Activated naive CD4-positive, alpha-beta T cell treated with anti-CD3 and anti-CD28 coated beads, Interleukin-2, amount 50 U/mL, for 24 hours (primary cell): ENCODE measurements around the gene BOLL.
"Not testable (repeated sequence)": the region's sequence is repeated elsewhere in the genome, so short reads cannot be mapped to it uniquely, and the experiment has no call there.

Source experiments
- H3K27ac Mint-ChIP-seq: one replicate; pipeline ENCODE4 v1.8.0; 2021; ENCODE audit warnings: mild to moderate bottlenecking, mixed read lengths
- H3K27me3 Mint-ChIP-seq: one replicate; pipeline ENCODE4 v1.8.0; 2021; ENCODE audit warnings: mixed read lengths
- H3K36me3 Mint-ChIP-seq: one replicate; pipeline ENCODE4 v1.8.0; 2021; ENCODE audit warnings: mixed read lengths
- H3K4me1 Mint-ChIP-seq: one replicate; pipeline ENCODE4 v1.8.0; 2021; ENCODE audit warnings: mixed read lengths
- H3K4me3 Mint-ChIP-seq: one replicate; pipeline ENCODE4 v1.8.0; 2021; ENCODE audit warnings: mild to moderate bottlenecking, mixed read lengths
- H3K9me3 Mint-ChIP-seq: one replicate; pipeline ENCODE4 v1.8.0; 2021; ENCODE audit warnings: mixed read lengths

Gene BOLL

GRCh38 chr2:197740200-197740599 lies 44.9 kb downstream of the BOLL start:
- Mint-ChIP-seq H3K4me1 (no peaks in the 10 kb centered on the region), H3K9me3 (no peaks in the 10 kb centered on the region), H3K27ac (no peak overlapping the region), H3K27me3 (peaks cover 11% of the 10 kb centered on the region), H3K4me3 (no peak overlapping the region), H3K36me3 (no peaks in the 10 kb centered on the region)

DNA sequence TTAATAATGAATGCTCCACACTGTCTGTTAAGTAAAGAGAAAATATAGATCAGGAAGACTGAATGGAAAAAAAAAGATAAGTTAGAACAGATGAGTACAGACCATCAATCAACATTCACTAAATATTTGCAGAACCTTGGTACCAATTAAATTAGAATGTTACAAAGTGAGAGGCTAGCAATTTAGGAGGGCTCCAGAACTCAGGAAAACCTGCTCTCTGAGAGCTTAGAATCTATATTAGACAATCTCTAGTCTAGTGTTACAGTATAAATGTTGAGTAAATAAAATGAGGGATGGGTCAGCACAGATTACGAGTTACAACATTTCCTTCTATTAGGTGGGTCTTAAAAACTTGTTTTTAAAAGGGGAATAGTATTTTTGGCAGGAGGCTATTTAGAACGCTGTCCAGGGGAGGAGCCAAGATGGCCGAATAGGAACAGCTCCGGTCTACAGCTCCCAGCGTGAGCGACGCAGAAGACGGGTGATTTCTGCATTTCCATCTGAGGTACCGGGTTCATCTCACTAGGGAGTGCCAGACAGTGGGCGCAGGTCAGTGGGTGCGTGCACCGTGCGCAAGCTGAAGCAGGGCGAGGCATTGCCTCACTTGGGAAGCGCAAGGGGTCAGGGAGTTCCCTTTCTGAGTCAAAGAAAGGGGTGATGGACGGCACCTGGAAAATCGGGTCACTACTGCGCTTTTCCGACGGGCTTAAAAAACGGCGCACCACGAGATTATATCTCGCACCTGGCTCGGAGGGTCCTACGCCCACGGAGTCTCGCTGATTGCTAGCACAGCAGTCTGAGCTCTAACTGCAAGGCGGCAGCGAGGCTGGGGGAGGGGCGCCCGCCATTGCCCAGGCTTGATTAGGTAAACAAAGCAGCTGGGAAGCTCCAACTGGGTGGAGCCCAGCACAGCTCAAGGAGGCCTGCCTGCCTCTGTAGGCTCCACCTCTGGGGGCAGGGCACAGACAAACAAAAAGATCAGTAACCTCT lies 56.3 kb downstream of the BOLL start:
- not testable (repeated sequence) for H3K4me3 Mint-ChIP-seq, H3K36me3 Mint-ChIP-seq, H3K27ac Mint-ChIP-seq, H3K9me3 Mint-ChIP-seq, H3K27me3 Mint-ChIP-seq, H3K4me1 Mint-ChIP-seq

GRCh38 chr2:197727011-197727410 lies 58.1 kb downstream of the BOLL start:
- peaks cover 7% of the 10 kb centered on the region for H3K9me3 Mint-ChIP-seq
- peaks cover 6% of the 10 kb centered on the region for H3K27me3 Mint-ChIP-seq
- no peak overlapping the region for H3K4me3 Mint-ChIP-seq
- H3K36me3 Mint-ChIP-seq, result peaks cover 4% of the 10 kb centered on the region
- H3K4me1 Mint-ChIP-seq, result no peaks in the 10 kb centered on the region
- H3K27ac Mint-ChIP-seq, result no peak overlapping the region

GRCh38 chr2:197717863-197718262 lies 67.3 kb downstream of the BOLL start:
- Mint-ChIP-seq H3K36me3 (peaks cover 7% of the 10 kb centered on the region), H3K4me3 (no peak overlapping the region), H3K27me3 (no peaks in the 10 kb centered on the region), H3K9me3 (no peaks in the 10 kb centered on the region), H3K4me1 (peaks cover 11% of the 10 kb centered on the region), H3K27ac (no peak overlapping the region)

DNA sequence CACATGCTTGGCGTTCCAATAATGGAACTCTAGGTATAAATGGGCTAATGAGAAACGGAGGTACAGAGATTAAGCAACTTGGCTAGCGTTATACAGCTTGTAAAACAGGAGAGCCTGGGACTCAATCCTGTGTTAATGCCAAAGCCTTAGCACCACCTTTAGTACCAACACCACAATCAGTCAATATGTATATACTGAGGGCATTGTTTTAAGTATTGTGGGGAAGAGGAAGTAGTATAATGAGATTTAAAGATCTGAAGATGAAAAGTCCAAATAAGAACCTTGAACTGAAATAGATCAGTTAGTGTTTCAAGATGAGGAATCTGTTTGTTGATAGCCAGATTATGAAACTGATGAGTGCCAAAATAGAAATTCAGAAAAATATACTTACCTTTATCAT lies 71.8 kb downstream of the BOLL start:
- peaks cover 23% of the 10 kb centered on the region for H3K36me3 Mint-ChIP-seq
- no peaks in the 10 kb centered on the region for H3K9me3 Mint-ChIP-seq
- H3K27me3 Mint-ChIP-seq, result no peaks in the 10 kb centered on the region
- peaks cover 42% of the 10 kb centered on the region for H3K4me1 Mint-ChIP-seq
- H3K27ac Mint-ChIP-seq, result no peak overlapping the region
- H3K4me3 Mint-ChIP-seq, result no peak overlapping the region

DNA sequence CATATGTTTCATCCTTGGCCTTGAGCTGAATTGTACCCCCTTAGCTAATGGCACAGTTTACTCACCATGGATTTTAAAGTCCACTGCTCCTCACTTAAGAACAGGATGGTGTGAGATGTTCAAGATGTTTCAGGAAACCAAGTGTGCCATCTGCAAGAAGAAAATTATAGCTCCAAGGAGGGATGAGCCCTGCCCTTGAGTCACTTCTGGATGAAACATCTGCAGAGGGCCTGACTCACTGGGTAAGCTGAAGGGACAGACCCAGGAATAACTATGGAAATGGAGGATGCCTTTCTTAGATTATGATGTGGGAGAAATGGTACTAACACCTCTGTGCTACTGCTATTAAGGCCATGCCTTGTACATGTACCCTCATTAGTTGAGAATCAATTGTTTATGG lies 73.5 kb downstream of the BOLL start:
- H3K9me3 Mint-ChIP-seq, result no peaks in the 10 kb centered on the region
- H3K36me3 Mint-ChIP-seq, result peaks cover 24% of the 10 kb centered on the region
- H3K27me3 Mint-ChIP-seq, result no peaks in the 10 kb centered on the region
- H3K4me1 Mint-ChIP-seq, result peaks cover 49% of the 10 kb centered on the region
- no peak overlapping the region for H3K27ac Mint-ChIP-seq
- no peak overlapping the region for H3K4me3 Mint-ChIP-seq

GRCh38 chr2:197710424-197711042 lies 74.6 kb downstream of the BOLL start:
- Mint-ChIP-seq H3K27me3 (no peaks in the 10 kb centered on the region), H3K9me3 (no peaks in the 10 kb centered on the region), H3K4me3 (peak overlapping the region; percentile 48), H3K27ac (no peak overlapping the region), H3K36me3 (peaks cover 23% of the 10 kb centered on the region), H3K4me1 (peaks cover 48% of the 10 kb centered on the region)

- H3K9me3 Mint-ChIP-seq, H3K27me3 Mint-ChIP-seq: not testable (repeated sequence)
- peak overlapping the region; percentile 87 for H3K4me3 Mint-ChIP-seq
- H3K4me1 Mint-ChIP-seq, result peaks cover 51% of the 10 kb centered on the region
- peaks cover 22% of the 10 kb centered on the region for H3K36me3 Mint-ChIP-seq
- H3K27ac Mint-ChIP-seq, result peak overlapping the region; percentile 72
Measured at GRCh38 chr2:197709140-197709539, 76.0 kb downstream of the BOLL start.

GRCh38 chr2:197708331-197708730 lies 76.8 kb downstream of the BOLL start:
- no peaks in the 10 kb centered on the region for H3K27me3 Mint-ChIP-seq
- H3K4me3 Mint-ChIP-seq, result peak overlapping the region; percentile 87
- peaks cover 22% of the 10 kb centered on the region for H3K36me3 Mint-ChIP-seq
- H3K9me3 Mint-ChIP-seq, result no peaks in the 10 kb centered on the region
- H3K27ac Mint-ChIP-seq, result no peak overlapping the region
- peaks cover 48% of the 10 kb centered on the region for H3K4me1 Mint-ChIP-seq

DNA sequence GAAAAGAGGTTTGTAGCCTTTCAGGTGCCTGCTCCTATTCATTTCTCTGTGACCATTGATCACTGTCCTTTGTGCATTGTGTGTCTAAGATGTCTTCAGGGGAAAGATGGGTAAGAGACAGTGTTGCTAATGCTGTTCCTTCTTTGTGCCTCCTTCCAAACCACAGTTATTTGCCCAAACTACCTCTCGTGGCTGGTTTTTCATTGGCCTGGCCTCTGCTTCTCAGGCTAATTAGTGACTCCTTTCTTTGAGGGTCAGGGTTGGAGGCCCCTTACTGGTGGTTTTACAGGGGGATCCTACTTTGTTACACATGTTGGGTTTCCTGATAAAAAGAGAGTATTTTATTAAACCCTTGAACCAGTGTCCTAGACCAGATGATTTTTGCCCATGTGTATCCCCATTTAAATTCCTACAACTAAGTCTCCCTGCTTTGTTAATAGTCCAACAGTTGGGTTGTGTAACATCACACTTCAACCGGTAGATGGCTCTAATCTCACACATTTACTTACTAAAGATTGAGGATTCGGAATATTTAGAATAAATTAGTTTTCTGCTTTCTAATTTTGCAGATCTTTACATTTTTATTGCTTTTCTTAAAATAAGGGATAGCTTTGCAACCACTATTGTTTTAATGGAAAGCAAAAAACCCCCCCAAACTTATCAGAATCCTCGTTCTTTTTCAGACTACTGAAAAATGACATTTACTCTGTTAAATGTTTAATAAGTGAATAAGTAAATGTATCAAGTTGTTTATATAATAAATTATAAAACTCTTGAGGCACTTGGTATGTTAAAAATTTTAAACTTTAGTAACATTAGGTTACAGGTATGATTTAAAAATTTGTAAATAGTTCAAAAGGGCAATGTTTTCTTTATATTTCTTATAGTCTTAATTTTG lies 77.6 kb downstream of the BOLL start:
- peaks cover 20% of the 10 kb centered on the region for H3K36me3 Mint-ChIP-seq
- peak overlapping the region; percentile 96 for H3K4me3 Mint-ChIP-seq
- no peak overlapping the region for H3K27ac Mint-ChIP-seq
- H3K4me1 Mint-ChIP-seq, result peaks cover 40% of the 10 kb centered on the region
- no peaks in the 10 kb centered on the region for H3K27me3 Mint-ChIP-seq
- no peaks in the 10 kb centered on the region for H3K9me3 Mint-ChIP-seq

DNA sequence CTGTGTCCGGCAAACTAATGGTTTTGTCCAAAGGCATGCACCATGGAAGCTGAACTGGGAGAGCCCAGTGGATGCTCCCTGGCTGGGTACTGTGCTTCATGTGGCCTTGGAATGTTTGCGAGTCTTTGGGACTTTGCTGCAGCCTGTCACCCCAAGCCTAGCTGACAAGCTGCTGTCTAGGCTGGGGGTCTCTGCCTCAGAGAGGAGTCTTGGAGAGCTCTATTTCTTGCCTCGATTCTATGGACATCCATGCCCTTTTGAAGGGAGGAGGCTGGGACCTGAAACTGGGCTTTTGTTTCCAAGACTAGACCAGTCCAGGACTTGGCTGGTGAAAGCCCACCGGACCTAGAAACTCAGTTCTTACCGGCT lies 78.3 kb downstream of the BOLL start:
- Mint-ChIP-seq H3K27ac (no peak overlapping the region), H3K27me3 (no peaks in the 10 kb centered on the region), H3K4me1 (peaks cover 36% of the 10 kb centered on the region), H3K36me3 (peaks cover 20% of the 10 kb centered on the region), H3K9me3 (no peaks in the 10 kb centered on the region), H3K4me3 (peak overlapping the region; percentile 96)

GRCh38 chr2:197705912-197706838 lies 78.9 kb downstream of the BOLL start:
- Mint-ChIP-seq H3K4me1 (peaks cover 36% of the 10 kb centered on the region), H3K9me3 (no peaks in the 10 kb centered on the region)

GRCh38 chr2:197705121-197705911 lies 79.8 kb downstream of the BOLL start, which contains the start of gene MARS2:
MARS2 (plus strand) TSS chr2:197705369; CDS start chr2:197705406, 37 bp downstream.
- H3K4me1 Mint-ChIP-seq, result peaks cover 33% of the 10 kb centered on the region
- H3K27me3 Mint-ChIP-seq, result no peaks in the 10 kb centered on the region
- H3K36me3 Mint-ChIP-seq, result peaks cover 20% of the 10 kb centered on the region
- peak within 1 kb of the TSS; percentile 96 for H3K4me3 Mint-ChIP-seq
- peak within 1 kb of the TSS; percentile 94 for H3K27ac Mint-ChIP-seq
- no peaks in the 10 kb centered on the region for H3K9me3 Mint-ChIP-seq

More at GRCh38 chr2:197705912-197706838, 78.9 kb downstream of the BOLL start:
- Mint-ChIP-seq H3K27me3 (no peaks in the 10 kb centered on the region), H3K27ac (peak overlapping the region; percentile 94), H3K36me3 (peaks cover 20% of the 10 kb centered on the region), H3K4me3 (peak overlapping the region; percentile 96)
